T-helper 2 cell treated with Interferon-gamma antibody and Interleukin-4, amounts not matched to agents 100 ng/mL and 5 ng/mL, for 36 hours (primary cell): Measurements from ENCODE around the gene TMEM106B. TPM values are rescaled to one million over a fixed set of nuclear protein-coding genes. Genes with fewer than 3 reads are reported as not detected.

Source experiments
- total RNA-seq: library from RNA; stranded (reverse); gene quantifications from 2 replicates; pipeline ENCODE4 v1.2.3, GENCODE V29; 2022

Gene TMEM106B
- total RNA-seq, 1 donor from 2014 or later: 32.7 TPM

Other genes with a start within 250 kb of the TMEM106B start
- 4.1 and 4.2 TPM in 2 replicates for gene VWDE, start 192.6 kb downstream of the TMEM106B start, total RNA-seq